Nephron (organoid): ENCODE measurements around the gene CRADD.

Source experiments
- H3K27ac Mint-ChIP-seq, 3 experiments: 2 replicates each; pipeline ENCODE4 v1.8.0; 2020; ENCODE audit warnings: mixed read lengths in 3 of 3, mild to moderate bottlenecking in 2 of 3, moderate library complexity in 1 of 3
- H3K27me3 Mint-ChIP-seq: 2 replicates; pipeline ENCODE4 v1.8.0; 2021; ENCODE audit warnings: low read depth, mild to moderate bottlenecking, moderate library complexity, mixed read lengths
- H3K36me3 Mint-ChIP-seq: 2 replicates; pipeline ENCODE4 v1.8.0; 2020; ENCODE audit warnings: low read depth, mixed read lengths
- H3K4me1 Mint-ChIP-seq: 2 replicates; pipeline ENCODE4 v1.8.0; 2020; ENCODE audit warnings: mixed read lengths
- H3K4me3 Mint-ChIP-seq, 3 experiments: 2 replicates each; pipeline ENCODE4 v1.8.0; 2020; ENCODE audit warnings: mild to moderate bottlenecking in 3 of 3, mixed read lengths in 3 of 3, moderate library complexity in 2 of 3
- H3K9me3 Mint-ChIP-seq: 2 replicates; pipeline ENCODE4 v1.8.0; 2020; ENCODE audit warnings: mixed read lengths
- TF ChIP-seq, protein P1 (sequence below), 3 experiments: fragments of 200-600 bp; sonication (generic); IDR thresholded peaks; one replicate each; pipeline ENCODE4 v1.5.0; 2021; ENCODE audit warnings: antibody characterized with exemption in 3 of 3; ENCODE audit not compliant: unreplicated experiment in 3 of 3

Gene CRADD

DNA sequence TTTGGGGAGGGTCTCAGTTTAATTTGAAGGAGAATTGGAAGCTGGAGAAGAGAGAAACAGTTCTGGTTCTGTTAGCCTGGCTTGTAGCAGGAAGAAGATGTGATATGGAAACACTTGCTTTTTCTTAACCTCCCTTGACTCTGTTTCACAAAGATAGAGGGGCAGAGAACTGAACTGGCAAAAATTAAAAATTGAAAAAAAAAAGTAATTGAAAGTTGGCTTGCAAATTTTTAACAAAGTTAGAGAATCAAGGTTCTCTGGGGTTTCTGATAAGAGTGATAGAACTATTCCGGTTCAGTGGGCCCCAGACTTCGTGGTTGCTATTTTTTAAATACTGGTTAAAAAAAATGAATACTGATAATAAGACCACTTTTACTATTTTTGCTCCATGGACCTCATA lies 2.8 kb downstream of the CRADD start:
- Mint-ChIP-seq H3K4me1 (peaks cover 39% of the 10 kb centered on the region), H3K36me3 (no peaks in the 10 kb centered on the region), H3K9me3 (no peaks in the 10 kb centered on the region), H3K4me3 (peak overlapping the region in 2 of 3 experiments; percentile 55 to 93), H3K27ac (peak overlapping the region; percentile 99 to 100 (median 100)), H3K27me3 (no peaks in the 10 kb centered on the region)
- TF ChIP-seq, protein P1, sequence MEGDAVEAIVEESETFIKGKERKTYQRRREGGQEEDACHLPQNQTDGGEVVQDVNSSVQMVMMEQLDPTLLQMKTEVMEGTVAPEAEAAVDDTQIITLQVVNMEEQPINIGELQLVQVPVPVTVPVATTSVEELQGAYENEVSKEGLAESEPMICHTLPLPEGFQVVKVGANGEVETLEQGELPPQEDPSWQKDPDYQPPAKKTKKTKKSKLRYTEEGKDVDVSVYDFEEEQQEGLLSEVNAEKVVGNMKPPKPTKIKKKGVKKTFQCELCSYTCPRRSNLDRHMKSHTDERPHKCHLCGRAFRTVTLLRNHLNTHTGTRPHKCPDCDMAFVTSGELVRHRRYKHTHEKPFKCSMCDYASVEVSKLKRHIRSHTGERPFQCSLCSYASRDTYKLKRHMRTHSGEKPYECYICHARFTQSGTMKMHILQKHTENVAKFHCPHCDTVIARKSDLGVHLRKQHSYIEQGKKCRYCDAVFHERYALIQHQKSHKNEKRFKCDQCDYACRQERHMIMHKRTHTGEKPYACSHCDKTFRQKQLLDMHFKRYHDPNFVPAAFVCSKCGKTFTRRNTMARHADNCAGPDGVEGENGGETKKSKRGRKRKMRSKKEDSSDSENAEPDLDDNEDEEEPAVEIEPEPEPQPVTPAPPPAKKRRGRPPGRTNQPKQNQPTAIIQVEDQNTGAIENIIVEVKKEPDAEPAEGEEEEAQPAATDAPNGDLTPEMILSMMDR (IDR thresholded peaks at IDR 0.05; ENCODE audit: unreplicated experiment in 3 of 3): no peak

DNA sequence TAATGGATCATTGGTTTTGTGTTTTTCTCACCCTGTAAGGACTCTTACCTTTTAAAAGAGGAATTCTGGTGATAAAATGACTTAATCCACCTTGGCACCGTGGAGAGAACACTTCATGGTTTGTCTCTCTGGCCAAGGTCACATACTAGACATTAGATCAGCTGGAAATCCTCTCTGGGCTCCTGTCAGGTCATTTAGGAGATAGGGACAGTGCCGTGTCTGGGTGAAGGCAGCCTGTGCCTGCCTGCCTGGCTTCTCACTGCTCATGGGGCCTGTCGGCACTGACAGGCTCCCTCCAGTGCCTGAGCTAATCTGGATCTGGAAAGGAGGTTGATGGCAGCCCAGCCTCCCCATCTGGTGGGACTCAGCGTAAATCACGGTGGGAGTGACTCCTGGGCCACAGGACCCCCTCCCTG lies 5.7 kb downstream of the CRADD start:
- no peaks in the 10 kb centered on the region for H3K27me3 Mint-ChIP-seq
- peaks cover 43% of the 10 kb centered on the region for H3K4me1 Mint-ChIP-seq
- H3K4me3 Mint-ChIP-seq: no peak overlapping the region
- H3K27ac Mint-ChIP-seq: peak overlapping the region; percentile 10 to 41 (median 41)
- H3K36me3 Mint-ChIP-seq: no peaks in the 10 kb centered on the region
- TF ChIP-seq, protein P1 (IDR thresholded peaks at IDR 0.05; ENCODE audit: unreplicated experiment in 3 of 3): no peak
- no peaks in the 10 kb centered on the region for H3K9me3 Mint-ChIP-seq

DNA sequence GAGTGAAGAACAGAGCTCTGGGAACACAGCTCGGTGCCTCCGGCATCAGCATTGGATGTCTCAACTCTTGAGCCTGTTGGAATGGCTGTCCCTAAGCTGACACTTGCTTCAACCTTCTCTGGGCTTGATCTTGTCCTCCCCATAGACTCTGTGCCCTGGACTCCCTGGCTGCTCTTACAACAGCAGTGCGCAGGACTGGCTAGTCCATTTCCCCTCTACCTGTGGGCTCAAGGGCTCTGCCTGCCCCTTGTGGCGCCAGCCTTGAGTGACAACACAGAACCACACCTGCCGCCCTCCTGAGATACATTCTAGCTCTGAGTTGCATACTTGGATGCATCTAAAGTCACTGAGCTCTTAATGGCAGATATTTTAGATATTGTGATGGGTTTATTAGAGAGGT lies 6.2 kb downstream of the CRADD start:
- Mint-ChIP-seq H3K27me3 (no peaks in the 10 kb centered on the region), H3K4me3 (no peak overlapping the region), H3K4me1 (peaks cover 38% of the 10 kb centered on the region), H3K27ac (no peak overlapping the region), H3K36me3 (no peaks in the 10 kb centered on the region), H3K9me3 (no peaks in the 10 kb centered on the region)
- TF ChIP-seq, protein P1 (IDR thresholded peaks at IDR 0.05; ENCODE audit: unreplicated experiment in 3 of 3): no peak

DNA sequence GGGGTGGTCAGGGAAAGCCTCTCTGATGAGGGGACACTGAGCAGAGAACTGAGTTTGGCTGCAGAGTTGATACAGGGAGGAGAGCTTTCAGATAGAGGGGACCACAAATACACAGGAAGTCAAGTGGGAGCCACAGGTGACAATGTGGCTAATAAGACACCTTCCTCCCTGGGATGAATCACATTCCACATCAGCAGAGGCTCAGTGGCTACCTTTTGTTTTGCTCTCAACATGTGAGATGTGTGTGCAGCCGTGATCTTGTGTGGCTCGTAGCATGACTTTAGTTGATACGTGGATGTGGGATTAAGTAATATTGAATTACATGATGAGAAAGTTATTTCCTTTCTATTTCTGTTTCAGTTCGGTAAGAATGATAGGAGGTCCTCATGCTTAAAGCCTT lies 7.5 kb downstream of the CRADD start:
- peaks cover 31% of the 10 kb centered on the region for H3K4me1 Mint-ChIP-seq
- no peaks in the 10 kb centered on the region for H3K27me3 Mint-ChIP-seq
- no peaks in the 10 kb centered on the region for H3K36me3 Mint-ChIP-seq
- H3K9me3 Mint-ChIP-seq: no peaks in the 10 kb centered on the region
- H3K27ac Mint-ChIP-seq: no peak overlapping the region
- no peak overlapping the region for H3K4me3 Mint-ChIP-seq
- TF ChIP-seq, protein P1 (IDR thresholded peaks at IDR 0.05; ENCODE audit: unreplicated experiment in 3 of 3): no peak

DNA sequence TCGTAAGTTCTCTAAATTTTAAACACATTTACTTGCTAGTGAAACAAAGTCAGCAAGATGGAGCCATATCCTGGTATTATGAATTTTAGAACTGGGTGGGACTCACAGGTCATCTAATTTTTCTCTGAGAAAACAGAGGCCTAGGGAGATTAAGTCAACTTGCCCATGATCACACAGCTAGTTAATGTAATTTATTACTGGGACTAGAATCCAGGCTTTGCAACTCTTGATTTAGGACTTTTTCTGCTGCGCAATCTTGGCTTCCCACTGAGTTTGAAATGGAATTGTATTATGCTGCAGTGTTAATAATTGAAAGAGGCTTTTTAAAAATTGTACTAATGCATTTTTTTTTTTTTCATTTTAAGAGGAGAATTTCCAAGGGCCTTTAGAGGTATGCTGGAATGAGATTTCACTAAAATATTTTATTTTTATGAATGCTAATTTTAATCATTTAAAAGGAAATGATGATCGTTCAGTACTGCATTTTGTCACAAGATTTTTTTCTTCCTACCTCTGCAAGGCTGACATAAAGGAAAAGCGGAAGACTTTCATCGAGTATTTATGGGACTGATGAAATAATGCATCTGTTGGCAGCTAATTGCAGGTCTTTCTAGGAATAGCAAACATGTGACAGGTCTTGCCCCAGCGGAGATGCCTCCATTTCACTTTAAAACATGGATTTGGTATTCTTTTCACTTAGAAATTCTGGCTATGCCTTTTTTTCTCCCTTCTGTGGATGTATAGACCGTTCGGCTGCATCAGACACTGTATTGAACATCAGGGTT lies 9.6 kb downstream of the CRADD start:
- Mint-ChIP-seq H3K36me3 (no peaks in the 10 kb centered on the region), H3K9me3 (no peaks in the 10 kb centered on the region), H3K27me3 (no peaks in the 10 kb centered on the region), H3K27ac (peak overlapping the region in 2 of 3 experiments; percentile 19 to 53), H3K4me1 (peaks cover 28% of the 10 kb centered on the region), H3K4me3 (no peak overlapping the region)
- TF ChIP-seq, protein P1 (IDR thresholded peaks at IDR 0.05; ENCODE audit: unreplicated experiment in 3 of 3): no peak
